Measurements from ENCODE around the gene TLR8.

DNA sequence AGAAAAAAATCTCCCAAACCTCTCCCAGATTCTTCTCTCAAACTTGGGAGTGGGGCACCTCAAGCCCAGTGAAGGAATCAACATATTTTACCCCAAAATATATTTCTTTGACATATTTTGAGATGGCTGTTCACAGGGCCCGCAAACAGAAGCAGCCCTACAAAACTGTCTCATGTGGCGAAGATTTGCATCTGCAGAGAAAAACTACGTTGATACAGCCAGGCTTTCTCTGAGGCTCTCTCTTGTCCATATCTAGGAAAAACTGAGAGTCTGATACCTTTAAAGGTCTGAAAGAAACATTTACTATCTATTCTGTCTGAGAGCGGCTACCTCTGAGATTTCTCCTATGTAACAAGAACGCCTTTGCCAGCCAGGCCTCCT, 45.2 kb downstream of the TLR8 start:
- TF ChIP-seq CTCF (IDR thresholded peaks at IDR 0.05 in 4 of 5, conservative IDR thresholded peaks at IDR 0.05 in 1 of 5) = no peak
- no peak for TF ChIP-seq POLR2A (IDR thresholded peaks at IDR 0.05)
